ENCODE data around the gene LTB4R2. TPM values are rescaled to one million over a fixed set of nuclear protein-coding genes. Genes with fewer than 3 reads are reported as not detected.

LTB4R2 gene
- total RNA-seq, 4 donors from 2014 or later, result 6.8 to 18.5 (median 10.9) TPM

- intact Hi-C loops (cut with DNase I), result no loop called here
- Histone ChIP-seq H3K27me3 (no peaks in the 10 kb centered on the region), H3K4me1 (peaks cover 8 to 11% of the 10 kb centered on the region in 2 donors), H3K9me3 (no peaks in the 10 kb centered on the region), H3K4me3 (replicated peaks in 1 of 3) (no peak overlapping the region), H3K27ac (no peak overlapping the region), H3K36me3 (peaks cover 13 to 17% of the 10 kb centered on the region in 2 donors)
- 96 to 97% methylated on average over 6 to 9 of the region's 9 CpGs for WGBS, 2 donors
- TF ChIP-seq POLR2A (IDR thresholded peaks at IDR 0.05) (no peak), CTCF (IDR thresholded peaks at IDR 0.05) (no peak)
- DNase-seq, result no peak
Measured at GRCh38 chr14:24267516-24267915, 42.4 kb upstream of the LTB4R2 start.

- WGBS, 2 donors, result 94% methylated on average over 9 of the region's 9 CpGs
- Histone ChIP-seq H3K36me3 (peaks cover 13 to 17% of the 10 kb centered on the region in 2 donors), H3K27ac (no peak overlapping the region)
Measured at GRCh38 chr14:24268225-24268624, 41.7 kb upstream of the LTB4R2 start.

GRCh38 chr14:24269368-24269767, 40.6 kb upstream of the LTB4R2 start:
- peaks cover 8 to 18% of the 10 kb centered on the region in 2 donors for H3K4me1 ChIP-seq
- WGBS, 2 donors, result 94 to 96% methylated on average over 8 of the region's 8 CpGs
- no peak overlapping the region for H3K4me3 ChIP-seq (replicated peaks in 1 of 3)
- intact Hi-C loops (cut with DNase I), result no loop called here
- H3K27me3 ChIP-seq, result no peaks in the 10 kb centered on the region
- no peak overlapping the region for H3K27ac ChIP-seq
- DNase-seq, result no peak
- no peaks in the 10 kb centered on the region for H3K9me3 ChIP-seq
- no peak for TF ChIP-seq POLR2A (IDR thresholded peaks at IDR 0.05)
- no peak for TF ChIP-seq CTCF (IDR thresholded peaks at IDR 0.05)
- H3K36me3 ChIP-seq, result peaks cover 13 to 17% of the 10 kb centered on the region in 2 donors

More at GRCh38 chr14:24268225-24268624, 41.7 kb upstream of the LTB4R2 start:
- intact Hi-C loops (cut with DNase I), result no loop called here
- TF ChIP-seq CTCF (IDR thresholded peaks at IDR 0.05) (no peak), POLR2A (IDR thresholded peaks at IDR 0.05) (no peak)
- DNase-seq, result no peak
- H3K27me3 ChIP-seq, result no peaks in the 10 kb centered on the region
- H3K9me3 ChIP-seq, result no peaks in the 10 kb centered on the region
- no peak overlapping the region for H3K4me3 ChIP-seq (replicated peaks in 1 of 3)
- peaks cover 8 to 12% of the 10 kb centered on the region in 2 donors for H3K4me1 ChIP-seq

GRCh38 chr14:24269910-24270536, 39.9 kb upstream of the LTB4R2 start:
- no peak for DNase-seq
- TF ChIP-seq POLR2A (IDR thresholded peaks at IDR 0.05) (no peak), CTCF (IDR thresholded peaks at IDR 0.05) (no peak)
- intact Hi-C loops (cut with DNase I), result no loop called here
- H3K27me3 ChIP-seq, result no peaks in the 10 kb centered on the region
- H3K4me1 ChIP-seq, result peaks cover 8 to 18% of the 10 kb centered on the region in 2 donors
- no peaks in the 10 kb centered on the region for H3K9me3 ChIP-seq
- WGBS, 2 donors, result 95 to 96% methylated on average over 7 to 14 of the region's 14 CpGs
- peaks cover 13 to 17% of the 10 kb centered on the region in 2 donors for H3K36me3 ChIP-seq
- H3K4me3 ChIP-seq (replicated peaks in 1 of 3), result no peak overlapping the region
- no peak overlapping the region for H3K27ac ChIP-seq

GRCh38 chr14:24270537-24271133, 39.3 kb upstream of the LTB4R2 start:
- intact Hi-C loops (cut with DNase I), result no loop called here
- H3K27ac ChIP-seq, result peak overlapping the region; percentile 84 to 95 (median 90)
- WGBS, 2 donors, result 14 to 18% methylated on average over 10 to 12 of the region's 13 CpGs
- no peak for TF ChIP-seq POLR2A (IDR thresholded peaks at IDR 0.05)
- TF ChIP-seq CTCF (IDR thresholded peaks at IDR 0.05), result no peak
- no peaks in the 10 kb centered on the region for H3K27me3 ChIP-seq
- no peaks in the 10 kb centered on the region for H3K9me3 ChIP-seq
- H3K4me3 ChIP-seq (replicated peaks in 1 of 3), result peak overlapping the region; percentile 30 to 89 (median 77)
- H3K4me1 ChIP-seq, result peaks cover 8 to 18% of the 10 kb centered on the region in 2 donors
- H3K36me3 ChIP-seq, result peaks cover 13 to 17% of the 10 kb centered on the region in 2 donors
- DNase-seq, result no peak
